ENCODE data around the gene CDH7.

GRCh38 chr18:65755616-65756015 is 4.8 kb downstream of the CDH7 start:
- TF ChIP-seq, protein P1, sequence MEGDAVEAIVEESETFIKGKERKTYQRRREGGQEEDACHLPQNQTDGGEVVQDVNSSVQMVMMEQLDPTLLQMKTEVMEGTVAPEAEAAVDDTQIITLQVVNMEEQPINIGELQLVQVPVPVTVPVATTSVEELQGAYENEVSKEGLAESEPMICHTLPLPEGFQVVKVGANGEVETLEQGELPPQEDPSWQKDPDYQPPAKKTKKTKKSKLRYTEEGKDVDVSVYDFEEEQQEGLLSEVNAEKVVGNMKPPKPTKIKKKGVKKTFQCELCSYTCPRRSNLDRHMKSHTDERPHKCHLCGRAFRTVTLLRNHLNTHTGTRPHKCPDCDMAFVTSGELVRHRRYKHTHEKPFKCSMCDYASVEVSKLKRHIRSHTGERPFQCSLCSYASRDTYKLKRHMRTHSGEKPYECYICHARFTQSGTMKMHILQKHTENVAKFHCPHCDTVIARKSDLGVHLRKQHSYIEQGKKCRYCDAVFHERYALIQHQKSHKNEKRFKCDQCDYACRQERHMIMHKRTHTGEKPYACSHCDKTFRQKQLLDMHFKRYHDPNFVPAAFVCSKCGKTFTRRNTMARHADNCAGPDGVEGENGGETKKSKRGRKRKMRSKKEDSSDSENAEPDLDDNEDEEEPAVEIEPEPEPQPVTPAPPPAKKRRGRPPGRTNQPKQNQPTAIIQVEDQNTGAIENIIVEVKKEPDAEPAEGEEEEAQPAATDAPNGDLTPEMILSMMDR (IDR thresholded peaks at IDR 0.05): no peak
- TF ChIP-seq SIN3A (IDR thresholded peaks at IDR 0.05; ENCODE audit: borderline replicate concordance, insufficient read depth, low read depth, low read length) (no peak), REST (IDR thresholded peaks at IDR 0.05; ENCODE audit: insufficient read depth in 1 of 2, low read depth in 2 of 2, low read length in 1 of 2) (no peak), POLR2AphosphoS5 (IDR thresholded peaks at IDR 0.05; ENCODE audit: low read depth, low read length) (no peak)
